Muscle of leg (tissue), 11 donors: ENCODE results near the gene DDX51. TPM values are rescaled to one million over a fixed set of nuclear protein-coding genes. Genes with fewer than 3 reads are reported as not detected.

ENCODE experiments used
- DNase-seq: peaks from one replicate; pipeline ENCODE4 v3.0.0; 2013
- H3K27ac ChIP-seq: one replicate; pipeline ENCODE4 v1.5.1; 2013; ENCODE audit warnings: mild to moderate bottlenecking, low read length, control low read depth
- H3K27me3 ChIP-seq: one replicate; pipeline ENCODE4 v1.6.1; 2013; ENCODE audit warnings: low read length; ENCODE audit not compliant: control insufficient read depth, insufficient read depth
- H3K36me3 ChIP-seq: one replicate; pipeline ENCODE4 v1.6.1; 2013; ENCODE audit warnings: low read length; ENCODE audit not compliant: control insufficient read depth, insufficient read depth
- H3K4me1 ChIP-seq: one replicate; pipeline ENCODE4 v1.6.1; 2013; ENCODE audit warnings: low read length; ENCODE audit not compliant: control insufficient read depth, insufficient read depth
- H3K4me3 ChIP-seq: one replicate; pipeline ENCODE4 v1.5.1; 2013; ENCODE audit warnings: low read length, control low read depth
- H3K9me3 ChIP-seq: replicated peaks from 2 replicates; pipeline ENCODE4 v1.6.1; 2013; ENCODE audit warnings: low read depth, low read length; ENCODE audit not compliant: control insufficient read depth
- WGBS: methylation state at CpG from one replicate; pipeline ENCODE4 v1.1.5; 2013; ENCODE audit warnings: missing lambda C conversion rate; ENCODE audit not compliant: insufficient coverage; 5-methylcytosine and 5-hydroxymethylcytosine counted together
- polyA plus RNA-seq, 8 donors: library from polyadenylated mRNA; unstranded; fragments of 120-200 nt; gene quantifications; one replicate each; pipeline versions ENCODE4 v1.2.1 to v1.2.3, GENCODE V29; 2013; ENCODE audit warnings: inconsistent platforms in 1 of 8, low replicate concordance in 1 of 8; ENCODE audit not compliant: insufficient read length in 8 of 8, insufficient read depth in 1 of 8
- total RNA-seq: library from RNA; stranded (reverse); fragments of 120-200 nt; gene quantifications from one replicate; pipeline ENCODE4 v1.2.4, GENCODE V29; 2013

DDX51 gene
- total and polyA plus RNA-seq, 9 donors = 5.7 to 18.0 (median 14.3) TPM

DNA sequence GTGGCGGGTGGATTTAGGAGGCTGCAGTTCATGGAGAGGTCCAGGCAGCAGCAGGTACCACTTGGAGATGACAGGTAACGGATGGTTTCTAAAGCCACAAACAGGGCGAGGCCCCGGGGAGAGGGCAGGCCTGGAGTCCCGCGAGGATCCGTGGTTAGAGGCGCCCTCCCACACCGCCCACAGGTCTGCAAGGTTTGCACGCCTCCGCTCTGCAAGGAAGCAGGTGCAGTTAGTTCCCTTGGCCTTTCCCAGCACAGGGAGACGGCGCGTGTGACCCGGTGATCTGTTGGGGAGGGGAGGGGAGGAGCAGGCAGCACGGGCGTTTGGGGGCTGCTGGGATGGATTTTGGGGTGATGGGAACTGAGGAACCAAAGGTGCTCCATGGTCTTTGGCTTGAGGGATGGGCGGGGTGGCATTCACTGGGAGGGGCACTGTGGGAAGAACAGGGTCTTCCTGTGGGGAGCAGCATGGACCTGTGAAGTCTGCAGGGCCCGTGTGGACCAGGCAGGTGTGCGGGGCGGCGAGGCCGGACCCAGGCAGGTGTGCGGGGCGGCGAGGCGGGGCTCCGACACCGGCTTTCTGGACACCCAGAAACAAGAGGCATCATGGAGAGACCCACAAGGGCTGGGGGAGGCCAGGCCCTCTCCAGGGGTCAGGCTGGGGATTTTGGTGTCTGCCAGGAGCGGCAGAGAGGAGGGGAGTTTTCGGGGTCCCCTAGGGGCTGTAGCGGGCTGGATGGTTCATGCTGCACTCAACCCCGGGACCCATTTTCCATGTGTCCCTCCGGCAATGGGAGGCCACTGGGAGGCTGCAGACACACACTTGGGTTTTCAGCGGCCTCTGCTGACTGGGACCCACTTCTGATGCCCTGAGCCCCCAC is 29.3 kb upstream of the DDX51 start:
- no peaks in the 10 kb centered on the region for H3K9me3 ChIP-seq
- 69% methylated on average over 34 of the region's 35 CpGs for WGBS
- H3K27me3 ChIP-seq = peaks cover 70% of the 10 kb centered on the region

DNA sequence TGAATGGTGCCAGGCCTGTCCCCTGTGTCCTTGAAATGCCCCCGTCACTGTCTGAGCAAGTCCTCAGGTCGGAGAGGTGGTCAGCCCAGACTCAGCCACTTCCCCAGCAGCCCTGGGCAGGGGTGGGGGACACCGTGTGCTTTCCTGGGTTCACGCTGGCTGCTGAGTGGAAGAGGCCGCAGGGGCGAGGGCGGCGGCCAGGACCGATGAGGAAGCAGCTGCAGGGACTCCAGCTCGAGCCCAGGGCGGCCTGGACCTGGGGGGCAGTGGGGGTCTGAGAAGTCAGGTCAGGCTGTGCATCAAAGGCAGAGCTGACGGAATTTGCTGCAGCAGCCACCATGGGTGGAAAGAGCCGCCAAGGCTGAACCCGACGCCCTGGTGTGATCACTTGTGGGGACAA is 28.5 kb upstream of the DDX51 start:
- DNase-seq = no peak
- H3K36me3 ChIP-seq = no peaks in the 10 kb centered on the region
- WGBS = 56% methylated on average over 14 of the region's 15 CpGs
- H3K4me3 ChIP-seq = no peak overlapping the region
- H3K9me3 ChIP-seq = no peaks in the 10 kb centered on the region
- H3K27ac ChIP-seq = no peak overlapping the region
- H3K4me1 ChIP-seq = no peaks in the 10 kb centered on the region
- H3K27me3 ChIP-seq = peaks cover 72% of the 10 kb centered on the region

More for the DNA sequence above, 29.3 kb upstream of the DDX51 start:
- H3K4me3 ChIP-seq = no peak overlapping the region
- no peak for DNase-seq
- H3K27ac ChIP-seq = no peak overlapping the region
- peaks cover 2% of the 10 kb centered on the region for H3K4me1 ChIP-seq
- no peaks in the 10 kb centered on the region for H3K36me3 ChIP-seq

- Histone ChIP-seq H3K4me3 (no peak overlapping the region), H3K36me3 (no peaks in the 10 kb centered on the region), H3K9me3 (no peaks in the 10 kb centered on the region), H3K27ac (no peak overlapping the region), H3K27me3 (peaks cover 71% of the 10 kb centered on the region), H3K4me1 (no peaks in the 10 kb centered on the region)
- 86% methylated on average over 17 of the region's 28 CpGs for WGBS
- DNase-seq = no peak
Measured at GRCh38 chr12:132171968-132172521, 27.9 kb upstream of the DDX51 start.

DNA sequence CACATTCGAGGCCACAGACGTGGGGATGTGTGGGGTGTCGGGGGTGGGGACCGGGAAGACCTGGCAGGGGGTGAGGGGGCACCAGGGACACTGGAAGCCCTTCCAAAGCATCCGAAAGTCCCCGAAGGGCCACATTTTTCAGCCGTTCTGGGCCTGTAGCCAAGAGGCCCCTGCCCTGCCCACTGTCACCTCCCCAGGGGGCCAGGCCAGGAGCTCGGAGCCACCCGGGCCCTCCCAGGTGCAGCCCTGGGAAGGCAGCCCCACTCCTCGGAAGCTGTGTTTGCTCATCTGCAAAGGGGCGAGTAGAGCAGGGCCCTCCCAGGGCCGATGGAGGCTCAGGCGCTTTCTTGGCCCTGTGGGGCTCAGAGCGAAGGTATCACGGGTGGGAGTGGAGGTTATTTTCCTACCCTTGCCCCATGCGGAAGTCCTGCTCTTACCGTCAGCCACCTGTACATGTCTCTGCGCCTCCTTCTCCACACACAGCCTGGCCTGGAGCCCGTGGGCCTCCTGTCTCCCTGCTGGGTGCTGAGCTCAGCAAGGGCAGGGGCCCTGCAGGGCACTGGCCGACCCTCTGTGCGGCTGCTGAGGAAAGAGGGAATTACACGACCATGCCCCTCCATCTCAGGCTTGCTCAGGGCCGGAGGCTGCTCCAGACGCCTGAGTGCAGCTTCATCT is 27.3 kb upstream of the DDX51 start:
- no peak for DNase-seq
- WGBS = 49% methylated on average over 17 of the region's 24 CpGs
- no peak overlapping the region for H3K27ac ChIP-seq
- H3K4me3 ChIP-seq = no peak overlapping the region
- no peaks in the 10 kb centered on the region for H3K9me3 ChIP-seq
- H3K4me1 ChIP-seq = no peaks in the 10 kb centered on the region
- H3K36me3 ChIP-seq = no peaks in the 10 kb centered on the region
- H3K27me3 ChIP-seq = peaks cover 66% of the 10 kb centered on the region

- no peak overlapping the region for H3K4me3 ChIP-seq
- H3K9me3 ChIP-seq = no peaks in the 10 kb centered on the region
- 76% methylated on average over 26 of the region's 33 CpGs for WGBS
- H3K4me1 ChIP-seq = no peaks in the 10 kb centered on the region
- DNase-seq = no peak
- H3K27ac ChIP-seq = no peak overlapping the region
- no peaks in the 10 kb centered on the region for H3K36me3 ChIP-seq
- peaks cover 60% of the 10 kb centered on the region for H3K27me3 ChIP-seq
Measured at GRCh38 chr12:132170637-132171292, 26.6 kb upstream of the DDX51 start.

DNA sequence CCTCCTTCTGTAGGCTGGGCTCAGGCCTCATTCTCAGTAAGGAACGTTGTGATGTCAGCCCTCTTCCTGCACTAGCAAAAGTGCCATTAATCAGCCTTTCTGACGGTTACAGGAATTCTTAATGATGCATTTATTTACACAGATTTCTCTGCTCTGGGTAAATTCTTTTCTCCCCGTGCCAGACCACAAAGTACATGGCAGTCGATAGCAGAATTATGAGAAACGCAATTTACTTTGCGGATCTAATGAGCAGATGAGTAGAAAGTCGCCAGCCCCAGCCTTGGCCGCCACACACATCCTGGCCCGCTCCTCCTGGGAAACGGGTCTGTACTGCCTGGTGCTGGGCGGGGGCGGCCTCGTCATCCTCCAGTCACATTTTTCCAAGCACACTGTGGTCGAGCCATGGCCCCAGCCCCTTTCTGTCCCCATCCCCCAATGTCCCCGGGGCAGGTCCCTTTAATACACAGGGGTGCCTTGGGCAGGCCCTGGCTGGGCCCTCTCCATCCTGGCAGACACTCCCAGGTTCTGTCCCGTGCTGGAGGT is 26.0 kb upstream of the DDX51 start:
- Histone ChIP-seq H3K27me3 (peaks cover 55% of the 10 kb centered on the region), H3K36me3 (no peaks in the 10 kb centered on the region), H3K4me1 (no peaks in the 10 kb centered on the region), H3K9me3 (no peaks in the 10 kb centered on the region), H3K27ac (no peak overlapping the region), H3K4me3 (no peak overlapping the region)
- DNase-seq = no peak
- WGBS = 42% methylated on average over 16 of the region's 16 CpGs

DNA sequence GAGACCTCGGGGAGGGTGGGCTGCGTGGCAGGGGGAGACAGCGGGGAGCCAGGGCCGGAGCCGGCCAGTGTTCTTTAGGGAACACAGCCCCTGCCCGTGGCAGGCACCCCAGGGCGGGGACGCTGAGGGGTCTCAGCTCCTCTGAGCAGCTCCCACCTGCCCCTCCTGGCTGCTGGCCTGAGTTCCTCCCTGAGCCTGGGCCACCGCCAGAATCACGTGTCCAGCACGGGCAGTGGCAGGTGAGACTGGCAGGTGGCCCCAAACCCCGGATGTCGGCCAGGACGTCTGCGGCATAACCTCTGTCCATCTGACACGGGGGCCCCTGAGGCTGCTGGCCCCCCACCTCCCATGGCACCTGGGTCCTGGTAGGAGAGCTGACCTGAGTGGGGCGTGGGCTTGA is 25.3 kb upstream of the DDX51 start:
- H3K27me3 ChIP-seq = peaks cover 48% of the 10 kb centered on the region
- no peak overlapping the region for H3K27ac ChIP-seq
- H3K4me3 ChIP-seq = no peak overlapping the region
- WGBS = 76% methylated on average over 15 of the region's 17 CpGs
- no peak for DNase-seq
- H3K36me3 ChIP-seq = no peaks in the 10 kb centered on the region
- H3K4me1 ChIP-seq = no peaks in the 10 kb centered on the region
- no peaks in the 10 kb centered on the region for H3K9me3 ChIP-seq

- WGBS = 69% methylated on average over 29 of the region's 31 CpGs
- Histone ChIP-seq H3K27me3 (peaks cover 46% of the 10 kb centered on the region), H3K4me1 (no peaks in the 10 kb centered on the region), H3K27ac (no peak overlapping the region), H3K9me3 (no peaks in the 10 kb centered on the region), H3K36me3 (no peaks in the 10 kb centered on the region), H3K4me3 (no peak overlapping the region)
- no peak for DNase-seq
Measured at GRCh38 chr12:132168311-132169031, 24.4 kb upstream of the DDX51 start.

GRCh38 chr12:132167611-132168310 is 23.6 kb upstream of the DDX51 start:
- Histone ChIP-seq H3K36me3 (no peaks in the 10 kb centered on the region), H3K27ac (no peak overlapping the region), H3K9me3 (no peaks in the 10 kb centered on the region), H3K4me3 (no peak overlapping the region), H3K27me3 (peaks cover 46% of the 10 kb centered on the region), H3K4me1 (peaks cover 7% of the 10 kb centered on the region)
- 62% methylated on average over 21 of the region's 30 CpGs for WGBS
- no peak for DNase-seq
